Fibroblast of skin of left biceps (primary cell): ENCODE measurements around the gene SNHG17.

Experiments used
- DNase-seq, 2 experiments: peaks; one replicate each; pipeline ENCODE4 v3.0.0-alpha.2; 2013; ENCODE audit warnings: low read depth in 2 of 2

The SNHG17 gene

GRCh38 chr20:38373898-38374297 is 61.2 kb downstream of the SNHG17 start:
- no peak for DNase-seq

GRCh38 chr20:38373231-38373867 is 61.8 kb downstream of the SNHG17 start:
- no peak for DNase-seq

GRCh38 chr20:38372806-38373205 is 62.3 kb downstream of the SNHG17 start:
- no peak for DNase-seq
